Measurements from ENCODE around the gene BIRC5.
A peak's percentile ranks its signal among the peaks of the same experiment; 100 is the strongest.

BIRC5 gene

DNA sequence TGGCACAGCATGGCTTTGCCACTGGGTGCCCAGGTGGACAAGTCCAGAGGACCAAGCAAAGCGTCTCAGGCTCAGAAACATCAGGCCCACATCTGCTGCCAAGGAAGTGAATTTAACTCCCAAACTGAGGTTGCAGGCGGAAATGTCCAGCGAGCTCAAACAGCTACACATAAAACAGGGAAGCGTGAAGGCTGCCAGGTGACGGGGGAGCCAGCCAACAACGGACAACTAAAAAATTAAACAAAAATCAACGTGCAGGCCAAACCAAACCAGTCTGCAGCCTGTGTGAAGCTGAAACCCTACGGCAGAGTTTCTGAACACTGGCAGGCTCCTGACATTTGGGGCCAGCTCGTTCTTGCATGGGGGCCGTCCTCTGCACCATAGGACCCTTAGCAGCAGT lies 29.7 kb upstream of the BIRC5 start:
- DNase-seq = no peak

DNA sequence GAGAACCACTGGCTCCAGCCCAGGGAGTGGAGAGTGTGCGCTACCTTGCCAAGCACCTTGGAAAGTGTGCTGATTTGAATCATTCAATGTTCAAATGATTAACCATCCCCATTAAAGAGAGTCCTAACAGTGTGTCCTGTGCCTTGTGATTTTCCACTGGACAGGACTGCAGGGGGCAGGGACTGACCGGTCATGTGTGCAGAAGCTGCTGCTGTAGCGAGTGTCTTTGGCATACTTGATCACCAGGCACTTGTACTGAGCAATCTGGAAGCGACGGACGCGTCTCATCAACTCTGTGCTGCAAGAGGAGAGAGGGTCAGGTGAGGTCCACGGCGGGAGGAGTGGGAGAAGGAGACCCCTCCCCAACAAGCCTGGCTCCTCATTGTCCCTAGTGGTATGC lies 29.2 kb upstream of the BIRC5 start:
- peak in 1 of 14 donors; percentile 35 for DNase-seq

DNA sequence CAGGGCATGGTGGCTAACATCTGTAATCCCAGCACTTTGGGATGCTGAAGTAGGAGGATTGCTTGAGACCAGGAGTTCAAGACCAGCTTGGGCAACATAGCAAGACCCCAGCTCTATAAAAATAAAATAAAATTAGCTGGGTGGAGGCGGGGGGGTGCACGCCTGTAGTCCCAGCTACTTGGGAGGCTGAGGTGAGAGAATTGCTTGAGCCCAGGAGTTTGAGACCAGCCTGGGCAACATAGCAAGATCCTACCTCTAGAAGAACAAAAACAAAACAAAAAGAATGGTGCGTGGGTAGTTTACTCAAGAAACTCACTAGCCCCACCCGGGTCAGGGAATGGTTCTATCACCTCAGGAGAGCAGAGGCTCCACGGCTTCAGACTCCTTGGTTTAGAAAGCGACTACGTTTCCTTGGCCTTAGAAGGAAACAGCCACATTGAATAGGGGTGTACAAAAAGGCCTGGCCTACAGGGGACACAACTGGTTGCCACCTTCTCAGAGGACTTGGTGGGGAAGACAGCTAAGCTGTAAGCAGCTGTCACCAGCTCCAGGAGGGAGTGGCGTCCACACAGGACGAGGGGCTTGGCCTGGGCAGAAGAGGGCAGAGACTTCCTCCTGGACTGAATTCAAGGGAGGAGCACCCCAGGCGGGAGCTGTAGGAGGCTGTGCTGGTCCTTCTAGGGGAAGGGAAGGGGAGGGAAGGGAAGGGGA lies 27.9 kb upstream of the BIRC5 start:
- DNase-seq = no peak

DNA sequence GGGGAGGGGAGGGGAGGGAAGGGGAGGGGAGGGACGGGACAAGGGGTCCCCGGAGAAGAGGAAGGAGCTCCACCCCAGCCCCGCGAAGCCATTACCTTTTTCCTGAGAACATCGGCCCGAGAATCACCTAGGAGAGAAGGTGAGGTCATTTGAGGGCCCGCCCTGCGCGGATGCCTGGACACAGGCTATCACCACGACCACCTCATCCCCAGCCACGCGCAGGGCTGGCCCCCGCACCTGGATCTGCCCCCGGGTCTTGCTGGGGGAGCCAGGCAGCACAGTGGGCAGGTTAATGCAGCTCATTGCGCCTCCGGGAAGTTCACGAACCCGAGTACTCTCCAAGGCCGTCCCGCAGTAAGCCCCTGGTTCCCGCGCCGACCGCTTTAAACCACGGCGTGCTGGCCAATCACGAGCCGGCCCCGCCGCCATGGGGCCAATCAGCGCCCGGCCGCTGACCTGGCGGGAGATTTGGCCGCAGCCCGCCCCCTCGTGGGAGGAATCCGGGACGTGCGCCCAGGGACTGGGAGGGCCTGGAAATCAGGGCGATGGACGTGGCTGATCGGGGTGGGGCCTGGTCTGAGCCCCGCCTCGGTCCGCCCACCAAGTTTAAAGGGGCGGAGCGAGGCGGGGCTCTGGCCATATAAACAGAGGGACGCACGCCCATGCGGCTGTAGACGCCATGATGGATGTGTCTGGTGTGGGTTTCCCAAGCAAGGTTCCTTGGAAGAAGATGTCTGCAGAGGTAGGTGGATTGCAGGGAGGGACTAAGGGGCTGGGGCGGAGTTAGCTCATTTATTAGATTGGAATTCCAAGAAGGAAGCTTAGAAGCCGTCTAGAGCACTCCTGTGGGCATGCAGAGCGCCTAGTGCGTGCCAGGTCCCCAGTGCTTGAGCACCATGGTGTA lies 27.1 kb upstream of the BIRC5 start, which contains the start of the genes AFMID and TK1:
Gene AFMID, plus strand, starts transcription at position 671 of the 904 bp plus-strand sequence. Its CDS starts 9 bp downstream, at position 680.
Gene TK1, minus strand, starts transcription at position 361 of the 904 bp plus-strand sequence. Its CDS starts 58 bp downstream, at position 303.
- DNase-seq = peak; percentile 53 to 98 (median 90)

DNA sequence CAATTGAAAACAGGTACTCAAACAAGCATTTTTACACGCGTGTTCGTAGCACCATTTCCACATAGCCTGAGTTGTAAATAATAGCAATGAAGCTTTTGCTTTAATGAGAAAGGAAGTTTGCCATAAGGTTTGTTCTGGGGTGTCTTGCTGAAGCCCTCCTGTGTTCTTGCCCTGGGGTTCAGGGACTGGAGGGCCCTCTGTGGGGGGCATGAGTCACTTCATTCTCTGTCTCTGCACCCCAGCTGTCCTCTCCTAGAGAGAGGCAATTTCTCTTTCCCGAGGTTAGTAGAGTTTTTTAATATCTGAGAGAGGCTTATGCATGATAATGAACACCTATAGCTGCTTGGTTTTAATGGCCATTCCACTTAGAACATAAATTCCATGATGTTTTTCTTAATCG lies 17.3 kb upstream of the BIRC5 start:
- DNase-seq = no peak

DNA sequence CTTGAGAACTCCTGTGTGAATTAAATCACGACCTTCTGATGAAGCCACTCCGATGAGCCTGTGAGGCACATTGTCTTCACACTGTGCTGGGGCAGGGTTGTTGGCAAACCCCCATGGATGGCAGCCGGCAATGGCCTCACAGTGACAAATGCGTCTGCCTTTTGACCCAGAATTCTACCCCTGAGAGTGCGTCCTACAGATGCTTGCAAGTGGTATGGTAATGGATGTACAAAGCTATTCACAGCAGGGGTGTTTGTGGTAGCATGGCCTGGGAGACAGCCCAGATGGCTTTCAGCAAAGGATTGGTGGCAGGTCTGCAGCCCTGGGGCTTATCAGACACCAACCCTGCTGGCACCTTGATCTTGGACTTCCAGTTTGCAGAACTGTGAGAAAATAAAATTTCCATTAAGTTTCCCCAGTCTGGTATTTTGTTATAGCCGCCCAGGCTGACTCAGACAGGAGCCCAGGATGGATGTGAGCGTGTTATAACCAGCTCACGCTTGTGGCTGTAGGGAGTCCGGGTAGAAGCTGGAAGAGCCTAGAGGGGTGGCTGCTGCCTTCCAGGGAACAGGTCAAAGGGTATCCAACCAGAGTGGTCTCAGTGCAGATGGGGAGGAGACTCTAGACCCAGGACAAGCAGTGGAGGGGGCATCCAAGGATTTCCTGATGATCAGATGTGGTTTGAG lies 16.8 kb upstream of the BIRC5 start:
- peak in 8 of 14 donors; percentile 15 to 88 (median 36) for DNase-seq

DNA sequence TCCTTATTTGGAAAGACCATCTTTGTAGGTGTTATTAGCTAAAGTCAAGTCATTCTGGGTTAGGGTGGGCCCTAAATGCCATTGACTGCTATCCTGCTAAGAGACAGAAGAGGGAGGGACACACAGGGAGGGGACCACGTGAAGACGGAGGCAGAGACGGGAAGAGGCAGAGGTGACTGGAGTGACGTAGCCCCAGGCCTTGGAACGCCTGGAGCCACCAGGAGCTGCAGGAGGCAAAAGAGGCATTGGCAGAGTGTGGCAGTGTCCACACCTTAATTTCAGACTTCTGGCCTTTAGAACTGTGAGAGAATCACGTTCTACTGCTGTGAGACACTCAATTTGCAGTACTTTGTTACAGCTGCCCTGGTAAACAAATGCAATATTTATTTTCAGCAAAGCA lies 13.6 kb upstream of the BIRC5 start:
- DNase-seq = no peak

DNA sequence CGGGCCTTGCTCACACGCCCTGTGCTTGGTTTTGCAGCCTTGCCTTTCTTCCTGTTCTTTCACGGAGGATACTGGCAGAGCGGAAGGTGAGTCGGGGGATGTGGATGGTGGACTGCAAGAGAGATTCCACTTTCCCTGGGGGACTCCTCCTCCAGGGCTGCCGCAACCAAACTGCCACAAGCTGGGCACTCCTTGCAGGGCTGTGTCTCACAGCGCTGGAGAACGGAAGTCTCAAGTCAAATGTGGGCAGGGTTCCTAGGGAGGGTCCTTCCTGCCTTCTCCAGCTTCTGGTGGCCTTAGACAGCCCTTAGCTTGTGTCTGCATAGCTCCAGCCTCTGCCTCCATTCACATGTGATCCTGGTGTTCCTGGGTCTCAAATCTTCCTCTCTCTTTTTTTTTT lies 11.4 kb upstream of the BIRC5 start:
- no peak for DNase-seq

DNA sequence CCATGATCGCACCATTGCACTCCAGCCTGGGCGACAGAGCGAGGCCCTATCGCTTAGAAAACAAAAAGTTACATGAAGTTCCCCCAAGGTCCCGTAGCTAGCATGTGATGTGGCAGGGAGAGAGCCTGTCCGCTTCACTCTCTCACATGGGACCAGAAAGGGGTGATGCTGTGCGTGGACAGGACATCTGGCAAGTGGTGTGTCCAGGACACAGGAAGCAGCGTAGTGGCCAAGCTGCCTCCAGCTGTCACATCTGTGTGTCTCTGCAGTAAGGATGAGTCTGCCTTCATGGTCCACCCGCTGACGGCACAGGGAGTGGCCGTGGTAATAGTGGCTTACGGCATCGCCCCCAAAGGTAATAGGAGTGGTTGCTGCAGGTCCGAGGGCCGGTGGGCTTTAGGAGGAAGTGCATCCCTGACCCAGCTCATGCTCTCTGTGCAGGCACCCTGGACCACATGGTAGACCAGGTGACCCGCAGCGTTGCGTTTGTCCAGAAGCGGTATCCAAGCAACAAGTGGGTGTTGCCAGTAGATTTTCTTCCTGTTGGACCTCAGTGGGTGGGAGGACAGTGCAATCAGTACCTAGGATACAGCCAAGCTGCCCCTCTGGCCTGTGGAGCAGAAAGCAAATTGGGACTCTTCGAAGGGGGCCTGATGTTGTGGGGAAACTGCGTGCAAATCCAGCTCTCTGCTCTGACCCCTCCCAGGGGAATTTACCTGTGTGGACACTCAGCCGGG lies 9.5 kb upstream of the BIRC5 start:
- DNase-seq = no peak

DNA sequence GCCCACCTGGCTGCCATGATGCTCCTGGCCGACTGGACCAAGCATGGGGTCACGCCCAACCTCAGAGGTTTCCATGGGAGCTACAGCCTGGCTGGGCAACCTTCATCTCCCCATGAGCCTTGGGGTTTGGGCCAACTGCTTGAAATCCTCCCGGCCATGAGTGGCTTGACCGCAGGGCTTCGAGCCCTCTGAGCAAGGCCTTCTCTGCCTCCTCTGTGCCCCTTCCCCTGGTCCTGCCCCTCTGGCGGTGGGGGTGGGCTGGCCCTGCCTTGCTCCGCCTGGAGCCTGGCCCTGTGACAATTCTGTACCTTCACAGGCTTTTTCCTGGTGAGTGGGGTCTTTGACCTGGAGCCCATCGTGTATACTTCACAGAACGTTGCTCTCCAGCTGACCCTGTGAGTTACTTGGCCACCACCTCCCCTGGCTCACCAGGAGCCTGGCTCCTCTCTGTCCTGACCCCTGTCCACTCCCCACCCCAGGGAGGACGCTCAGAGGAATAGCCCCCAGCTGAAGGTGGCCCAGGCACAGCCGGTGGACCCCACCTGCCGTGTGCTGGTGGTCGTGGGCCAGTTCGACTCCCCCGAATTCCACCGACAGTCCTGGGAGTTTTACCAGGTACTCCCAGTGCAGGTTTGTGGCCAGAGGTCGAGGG lies 8.8 kb upstream of the BIRC5 start:
- DNase-seq = no peak

DNA sequence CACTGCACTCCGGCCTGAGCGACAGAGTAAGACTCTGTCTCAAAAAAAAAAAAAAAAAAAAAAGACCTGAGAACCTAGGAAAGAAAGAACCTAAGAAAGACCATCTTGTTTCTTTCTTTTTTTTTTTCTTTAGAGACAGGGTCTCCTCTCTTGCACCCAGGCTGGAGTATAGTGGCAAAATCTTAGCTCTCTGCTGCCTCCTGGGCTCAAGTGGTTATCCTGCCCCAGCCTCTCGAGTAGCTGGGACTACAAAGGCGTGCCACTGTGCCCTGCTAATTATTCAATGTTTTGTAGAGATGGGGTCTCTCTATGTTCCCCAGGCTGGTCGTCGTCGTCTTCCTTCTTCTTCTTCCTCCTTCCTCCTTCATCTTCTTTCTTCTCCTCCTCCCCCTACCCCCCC lies 7.8 kb upstream of the BIRC5 start:
- DNase-seq = no peak

DNA sequence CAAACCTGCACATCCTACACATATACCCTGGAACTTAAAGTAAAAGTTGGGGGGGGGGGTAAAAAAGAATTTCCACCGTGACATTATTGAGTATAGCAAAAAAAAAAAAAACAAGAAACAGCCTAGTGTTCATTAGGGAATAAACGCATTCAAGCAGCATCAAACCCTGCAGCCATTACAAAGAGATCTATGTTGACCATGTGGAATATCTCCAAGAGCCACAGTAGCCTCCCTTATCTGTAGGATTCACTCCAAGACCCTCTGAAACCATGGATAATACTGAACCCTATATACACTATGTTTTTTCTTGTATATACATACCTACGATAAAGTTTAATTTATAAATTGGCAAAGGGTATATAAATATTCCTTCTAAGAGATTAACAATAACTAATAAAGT lies 5.6 kb upstream of the BIRC5 start:
- no peak for DNase-seq

DNA sequence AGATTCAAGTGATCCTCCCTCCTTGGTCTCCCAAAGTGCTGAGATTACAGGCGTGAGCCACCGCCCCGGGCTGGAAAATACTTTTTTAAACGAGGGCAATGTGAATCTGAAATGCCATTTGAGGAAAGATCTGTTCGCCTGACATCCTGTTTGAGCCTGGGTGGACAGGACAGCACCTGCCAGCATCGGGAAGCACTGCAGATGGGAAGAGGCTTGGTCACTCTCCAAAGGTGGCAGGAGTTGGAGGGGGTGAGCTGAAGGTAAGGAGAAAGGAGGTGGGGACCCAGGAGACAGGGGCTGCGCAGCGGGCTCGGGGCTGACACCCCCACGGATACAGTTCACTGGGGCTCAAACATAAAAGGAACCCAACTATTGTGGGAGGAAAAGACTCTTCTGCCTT lies 3.9 kb upstream of the BIRC5 start:
- peak in 1 of 14 donors; percentile 46 for DNase-seq

DNA sequence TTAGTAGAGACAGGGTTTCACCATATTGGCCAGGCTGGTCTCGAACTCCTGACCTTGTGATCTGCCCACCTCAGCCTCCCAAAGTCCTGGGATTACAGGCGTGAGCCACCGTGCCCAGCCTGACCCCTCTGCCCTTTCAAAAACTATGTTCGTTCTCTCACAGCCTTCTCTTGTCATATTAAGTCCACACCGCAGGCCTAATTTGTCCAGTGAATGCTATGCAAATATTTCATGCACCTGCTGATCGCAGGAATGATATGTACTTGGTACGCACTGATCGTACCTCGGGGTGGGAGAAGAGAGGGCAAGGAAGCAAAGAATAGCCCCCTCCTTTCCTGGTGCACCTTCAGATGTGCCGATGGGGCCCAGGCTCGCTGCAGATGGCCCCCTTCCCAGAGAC lies 3.0 kb upstream of the BIRC5 start:
- no peak for DNase-seq

DNA sequence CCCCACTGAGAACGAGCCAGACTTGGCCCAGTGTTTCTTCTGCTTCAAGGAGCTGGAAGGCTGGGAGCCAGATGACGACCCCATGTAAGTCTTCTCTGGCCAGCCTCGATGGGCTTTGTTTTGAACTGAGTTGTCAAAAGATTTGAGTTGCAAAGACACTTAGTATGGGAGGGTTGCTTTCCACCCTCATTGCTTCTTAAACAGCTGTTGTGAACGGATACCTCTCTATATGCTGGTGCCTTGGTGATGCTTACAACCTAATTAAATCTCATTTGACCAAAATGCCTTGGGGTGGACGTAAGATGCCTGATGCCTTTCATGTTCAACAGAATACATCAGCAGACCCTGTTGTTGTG lies 631 bp downstream of the BIRC5 start:
- DNase-seq = no peak

DNA sequence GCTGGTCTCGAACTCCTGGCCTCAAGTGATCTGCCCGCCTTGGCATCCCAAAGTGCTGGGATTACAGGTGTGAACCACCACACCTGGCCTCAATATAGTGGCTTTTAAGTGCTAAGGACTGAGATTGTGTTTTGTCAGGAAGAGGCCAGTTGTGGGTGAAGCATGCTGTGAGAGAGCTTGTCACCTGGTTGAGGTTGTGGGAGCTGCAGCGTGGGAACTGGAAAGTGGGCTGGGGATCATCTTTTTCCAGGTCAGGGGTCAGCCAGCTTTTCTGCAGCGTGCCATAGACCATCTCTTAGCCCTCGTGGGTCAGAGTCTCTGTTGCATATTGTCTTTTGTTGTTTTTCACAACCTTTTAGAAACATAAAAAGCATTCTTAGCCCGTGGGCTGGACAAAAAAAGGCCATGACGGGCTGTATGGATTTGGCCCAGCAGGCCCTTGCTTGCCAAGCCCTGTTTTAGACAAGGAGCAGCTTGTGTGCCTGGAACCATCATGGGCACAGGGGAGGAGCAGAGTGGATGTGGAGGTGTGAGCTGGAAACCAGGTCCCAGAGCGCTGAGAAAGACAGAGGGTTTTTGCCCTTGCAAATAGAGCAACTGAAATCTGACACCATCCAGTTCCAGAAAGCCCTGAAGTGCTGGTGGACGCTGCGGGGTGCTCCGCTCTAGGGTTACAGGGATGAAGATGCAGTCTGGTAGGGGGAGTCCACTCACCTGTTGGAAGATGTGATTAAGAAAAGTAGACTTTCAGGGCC lies 5.5 kb downstream of the BIRC5 start:
- DNase-seq = no peak

DNA sequence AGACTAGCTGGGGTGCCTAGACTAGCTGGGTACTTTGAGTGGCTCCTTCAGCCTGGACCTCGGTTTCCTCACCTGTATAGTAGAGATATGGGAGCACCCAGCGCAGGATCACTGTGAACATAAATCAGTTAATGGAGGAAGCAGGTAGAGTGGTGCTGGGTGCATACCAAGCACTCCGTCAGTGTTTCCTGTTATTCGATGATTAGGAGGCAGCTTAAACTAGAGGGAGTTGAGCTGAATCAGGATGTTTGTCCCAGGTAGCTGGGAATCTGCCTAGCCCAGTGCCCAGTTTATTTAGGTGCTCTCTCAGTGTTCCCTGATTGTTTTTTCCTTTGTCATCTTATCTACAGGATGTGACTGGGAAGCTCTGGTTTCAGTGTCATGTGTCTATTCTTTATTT lies 9.0 kb downstream of the BIRC5 start:
- no peak for DNase-seq

DNA sequence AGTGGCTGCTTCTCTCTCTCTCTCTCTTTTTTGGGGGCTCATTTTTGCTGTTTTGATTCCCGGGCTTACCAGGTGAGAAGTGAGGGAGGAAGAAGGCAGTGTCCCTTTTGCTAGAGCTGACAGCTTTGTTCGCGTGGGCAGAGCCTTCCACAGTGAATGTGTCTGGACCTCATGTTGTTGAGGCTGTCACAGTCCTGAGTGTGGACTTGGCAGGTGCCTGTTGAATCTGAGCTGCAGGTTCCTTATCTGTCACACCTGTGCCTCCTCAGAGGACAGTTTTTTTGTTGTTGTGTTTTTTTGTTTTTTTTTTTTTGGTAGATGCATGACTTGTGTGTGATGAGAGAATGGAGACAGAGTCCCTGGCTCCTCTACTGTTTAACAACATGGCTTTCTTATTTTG lies 9.7 kb downstream of the BIRC5 start:
- peak in 1 of 14 donors; percentile 37 for DNase-seq

DNA sequence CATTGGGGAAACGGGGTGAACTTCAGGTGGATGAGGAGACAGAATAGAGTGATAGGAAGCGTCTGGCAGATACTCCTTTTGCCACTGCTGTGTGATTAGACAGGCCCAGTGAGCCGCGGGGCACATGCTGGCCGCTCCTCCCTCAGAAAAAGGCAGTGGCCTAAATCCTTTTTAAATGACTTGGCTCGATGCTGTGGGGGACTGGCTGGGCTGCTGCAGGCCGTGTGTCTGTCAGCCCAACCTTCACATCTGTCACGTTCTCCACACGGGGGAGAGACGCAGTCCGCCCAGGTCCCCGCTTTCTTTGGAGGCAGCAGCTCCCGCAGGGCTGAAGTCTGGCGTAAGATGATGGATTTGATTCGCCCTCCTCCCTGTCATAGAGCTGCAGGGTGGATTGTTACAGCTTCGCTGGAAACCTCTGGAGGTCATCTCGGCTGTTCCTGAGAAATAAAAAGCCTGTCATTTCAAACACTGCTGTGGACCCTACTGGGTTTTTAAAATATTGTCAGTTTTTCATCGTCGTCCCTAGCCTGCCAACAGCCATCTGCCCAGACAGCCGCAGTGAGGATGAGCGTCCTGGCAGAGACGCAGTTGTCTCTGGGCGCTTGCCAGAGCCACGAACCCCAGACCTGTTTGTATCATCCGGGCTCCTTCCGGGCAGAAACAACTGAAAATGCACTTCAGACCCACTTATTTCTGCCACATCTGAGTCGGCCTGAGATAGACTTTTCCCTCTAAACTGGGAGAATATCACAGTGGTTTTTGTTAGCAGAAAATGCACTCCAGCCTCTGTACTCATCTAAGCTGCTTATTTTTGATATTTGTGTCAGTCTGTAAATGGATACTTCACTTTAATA lies 10.4 kb downstream of the BIRC5 start:
- DNase-seq = peak in 9 of 14 donors; percentile 27 to 89 (median 66)

Measured in C1 segment of cervical spinal cord (tissue), 14 donors.